ENCODE results near the gene ATPAF1.

The ATPAF1 gene

GRCh38 chr1:46650491-46650890 lies 17.7 kb downstream of the ATPAF1 start:
- no peak for DNase-seq (ENCODE audit: low read depth in 2 of 2)

GRCh38 chr1:46649764-46650163 lies 18.4 kb downstream of the ATPAF1 start:
- no peak for DNase-seq (ENCODE audit: low read depth in 2 of 2)

- no peak for DNase-seq (ENCODE audit: low read depth in 2 of 2)
These were observed 20.6 kb downstream of the ATPAF1 start for GRCh38 chr1:46647611-46648010.

DNA sequence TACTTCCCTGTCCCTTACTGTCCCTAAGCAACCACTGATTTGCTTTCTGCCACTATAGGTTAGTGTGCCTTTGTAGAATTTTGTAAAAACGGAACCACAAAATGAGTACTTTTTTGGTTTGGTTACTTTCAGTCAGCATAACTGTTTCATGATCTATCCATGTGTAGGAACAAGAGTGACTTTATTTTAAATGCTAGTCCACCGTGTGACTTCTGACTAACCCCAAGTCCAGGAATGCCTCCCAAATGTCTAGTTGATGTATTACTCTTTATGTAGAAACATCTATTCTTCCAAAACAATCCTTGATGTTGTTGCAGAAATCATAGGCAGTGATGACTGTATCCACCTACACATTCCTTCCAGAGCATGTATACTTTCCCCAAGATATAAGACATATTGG lies 21.3 kb downstream of the ATPAF1 start:
- DNase-seq (ENCODE audit: low read depth in 2 of 2), result no peak

GRCh38 chr1:46646331-46646730 lies 21.8 kb downstream of the ATPAF1 start:
- DNase-seq (ENCODE audit: low read depth in 2 of 2), result no peak

- no peak for DNase-seq (ENCODE audit: low read depth in 2 of 2)
These were observed 22.3 kb downstream of the ATPAF1 start for GRCh38 chr1:46645815-46646214.

DNA sequence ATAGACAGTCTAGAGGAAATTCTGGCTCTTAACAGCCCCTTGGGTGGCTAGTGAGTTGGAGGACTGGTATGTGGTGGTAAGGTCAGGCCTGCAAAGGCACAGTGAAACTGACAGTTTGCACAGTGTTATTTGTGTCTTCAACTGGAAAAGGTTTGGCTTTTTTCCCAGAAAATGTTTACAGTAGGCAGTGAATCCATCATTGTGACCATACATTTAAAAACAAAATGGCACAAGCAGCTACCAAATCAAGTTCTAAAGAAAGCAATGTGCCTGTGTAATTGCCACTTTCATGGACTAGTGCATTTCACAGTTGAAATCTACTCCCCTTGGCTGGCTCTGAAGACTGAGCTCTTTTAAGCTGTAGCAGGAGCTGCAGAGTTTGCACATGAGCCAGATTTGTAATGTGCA lies 24.8 kb downstream of the ATPAF1 start:
- DNase-seq (ENCODE audit: low read depth in 2 of 2), result no peak

DNA sequence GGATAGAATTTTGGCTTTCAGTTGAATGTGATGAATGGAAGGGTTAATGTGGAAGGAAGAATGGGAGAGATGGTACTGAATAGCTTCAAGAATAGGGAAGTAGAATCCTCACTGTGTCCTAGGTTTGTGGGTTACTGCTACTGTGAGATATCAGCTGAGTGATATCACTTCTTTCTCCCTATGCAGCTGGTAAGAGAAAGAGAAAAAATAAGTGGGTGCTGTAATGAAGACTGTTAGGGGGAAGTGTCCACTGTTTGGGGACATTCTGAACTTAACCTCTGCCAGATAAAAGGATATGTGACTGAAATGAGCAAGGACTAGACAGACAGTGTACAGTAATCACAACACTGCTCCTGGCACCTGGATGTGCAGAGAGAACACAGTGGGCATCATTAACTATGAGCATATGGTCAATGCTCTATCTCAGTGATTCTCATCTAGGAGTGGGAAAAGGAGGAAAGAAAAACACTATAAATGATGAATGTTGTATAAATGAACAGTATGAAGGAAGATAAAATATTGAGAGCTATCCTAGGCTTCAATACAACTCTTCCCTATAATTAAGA lies 26.0 kb downstream of the ATPAF1 start:
- DNase-seq (ENCODE audit: low read depth in 2 of 2), result no peak

- no peak for DNase-seq (ENCODE audit: low read depth in 2 of 2)
These were observed 28.6 kb downstream of the ATPAF1 start for GRCh38 chr1:46639547-46639946.

GRCh38 chr1:46638921-46639320 lies 29.2 kb downstream of the ATPAF1 start:
- DNase-seq (ENCODE audit: low read depth in 2 of 2), result no peak

DNA sequence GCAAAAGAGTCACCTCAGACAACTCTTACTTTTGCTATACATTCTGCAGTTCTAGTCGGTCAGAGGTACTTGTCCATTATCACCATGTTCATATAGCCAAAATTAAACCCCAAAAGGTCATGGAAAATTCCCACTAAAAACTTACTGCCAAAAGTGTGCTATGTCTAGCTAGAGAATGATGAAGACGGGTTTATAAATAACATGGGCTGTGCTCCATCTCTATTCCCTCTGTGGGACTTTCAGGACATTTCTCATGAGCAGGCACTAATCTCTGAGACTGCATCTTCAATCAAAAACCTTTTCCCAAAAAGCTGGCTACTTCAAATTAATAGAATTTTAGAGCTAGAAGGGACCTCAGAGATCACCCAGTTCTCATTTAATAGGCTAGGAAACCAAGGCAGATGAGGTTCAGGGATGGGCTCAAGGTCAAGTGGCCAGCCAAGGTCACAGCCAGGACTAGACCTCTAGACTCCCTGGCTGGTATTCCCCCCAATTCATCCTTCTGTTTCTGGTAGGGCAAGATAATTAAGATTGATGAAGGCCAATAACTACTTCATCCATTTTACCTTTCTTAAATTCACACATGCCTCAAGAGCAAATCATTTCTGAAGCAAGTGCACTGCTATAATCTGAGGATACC lies 30.6 kb downstream of the ATPAF1 start:
- no peak for DNase-seq (ENCODE audit: low read depth in 2 of 2)

DNA sequence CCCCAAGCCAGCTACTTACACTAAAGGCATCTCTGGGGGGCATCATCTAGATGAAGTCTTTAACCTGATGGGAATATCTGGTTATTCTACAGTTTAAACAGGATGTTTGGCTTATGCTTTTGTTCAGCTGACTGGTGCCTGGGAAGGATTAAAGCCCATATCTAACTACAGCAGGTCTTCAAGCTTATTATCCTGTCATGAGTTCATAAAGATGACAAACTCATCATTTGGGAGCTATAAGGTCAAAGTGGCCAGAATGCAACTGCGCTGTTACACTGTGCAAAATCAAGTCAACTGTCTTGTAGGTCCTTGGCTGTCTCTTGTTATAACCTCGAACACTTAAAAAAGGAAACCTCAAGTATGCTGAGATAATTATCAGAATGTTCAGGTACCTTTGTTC lies 33.0 kb downstream of the ATPAF1 start:
- DNase-seq (ENCODE audit: low read depth in 2 of 2), result no peak

DNA sequence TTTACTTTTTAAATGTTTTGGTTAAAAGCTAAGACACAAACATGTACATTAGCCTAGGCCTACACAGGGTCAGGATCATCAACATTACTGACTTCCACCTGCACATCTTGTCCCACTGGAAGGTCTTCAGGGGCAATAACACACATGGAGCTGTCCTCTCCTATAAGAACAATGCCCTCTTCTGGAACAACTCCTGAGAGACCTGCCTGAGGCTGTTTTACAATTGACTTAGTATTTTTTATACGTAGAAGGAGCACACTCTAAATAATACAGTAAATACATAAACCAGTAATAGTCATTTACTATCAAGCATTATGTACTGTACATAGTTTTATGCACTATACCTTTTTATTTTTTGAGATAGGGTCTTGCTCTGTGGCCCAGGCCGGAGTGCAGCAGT lies 37.4 kb downstream of the ATPAF1 start:
- DNase-seq (ENCODE audit: low read depth in 2 of 2), result no peak

DNA sequence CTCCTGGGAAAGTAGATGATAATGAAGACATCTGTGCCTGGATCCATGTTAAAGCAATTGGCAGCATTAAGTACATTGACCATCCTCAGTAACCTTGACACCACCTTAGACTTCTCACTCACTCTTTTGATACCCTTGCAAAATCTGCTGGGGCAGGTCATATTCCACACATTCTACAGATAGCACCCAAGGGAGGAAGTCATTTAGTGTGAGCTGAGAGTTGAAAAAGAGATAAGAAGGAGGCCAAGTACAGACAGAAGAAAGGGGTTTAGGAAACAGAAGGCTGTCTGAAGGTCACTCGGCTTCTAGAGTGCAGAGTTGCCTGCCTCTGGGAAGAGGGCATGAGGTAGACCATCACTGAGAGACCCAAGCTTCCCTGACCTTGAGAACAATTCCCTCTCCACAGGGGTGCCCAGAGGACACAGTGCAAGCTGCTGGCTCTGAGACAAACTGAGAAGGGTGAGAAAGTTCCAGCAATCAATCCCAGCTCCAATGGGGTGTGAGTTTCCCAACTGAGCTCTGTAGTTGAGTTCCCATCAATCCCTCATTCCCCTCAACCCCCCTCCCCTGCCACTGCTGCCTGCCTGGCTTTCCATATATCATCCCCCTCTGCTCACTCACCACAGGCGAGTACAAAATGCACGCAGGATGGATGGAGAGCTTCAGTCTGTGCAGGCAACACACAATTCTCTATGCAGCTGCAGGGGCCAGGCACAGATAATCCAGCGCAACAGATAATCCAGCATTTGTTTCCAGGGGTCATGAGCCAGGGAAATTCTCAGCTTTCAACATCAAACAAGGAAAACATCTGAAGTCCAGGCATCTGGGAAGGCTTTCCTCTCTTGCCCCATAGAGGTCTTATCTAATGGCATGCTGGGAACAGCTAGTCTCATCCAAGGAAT lies 44.2 kb downstream of the ATPAF1 start:
- no peak for DNase-seq (ENCODE audit: low read depth in 2 of 2)

DNA sequence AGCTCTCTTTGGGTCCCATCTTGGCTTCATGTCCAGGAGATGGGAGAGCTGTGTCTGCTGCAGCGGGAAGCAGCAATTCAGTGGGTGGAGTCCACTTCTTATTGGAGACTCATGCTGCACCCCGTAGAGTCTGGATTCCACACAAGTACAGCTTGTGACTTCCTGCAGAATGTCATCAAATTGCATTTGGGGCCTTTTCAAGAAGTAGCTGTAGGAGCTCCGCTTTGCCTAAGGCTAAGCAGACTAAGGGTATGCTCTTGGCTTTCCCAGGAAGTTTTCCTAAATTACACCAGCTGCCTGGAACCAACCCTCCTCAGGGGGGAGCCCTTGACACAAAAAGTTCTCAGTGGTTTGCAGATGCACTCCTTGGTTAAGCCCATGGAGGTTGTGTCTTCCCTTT lies 45.8 kb downstream of the ATPAF1 start:
- no peak for DNase-seq (ENCODE audit: low read depth in 2 of 2)

DNA sequence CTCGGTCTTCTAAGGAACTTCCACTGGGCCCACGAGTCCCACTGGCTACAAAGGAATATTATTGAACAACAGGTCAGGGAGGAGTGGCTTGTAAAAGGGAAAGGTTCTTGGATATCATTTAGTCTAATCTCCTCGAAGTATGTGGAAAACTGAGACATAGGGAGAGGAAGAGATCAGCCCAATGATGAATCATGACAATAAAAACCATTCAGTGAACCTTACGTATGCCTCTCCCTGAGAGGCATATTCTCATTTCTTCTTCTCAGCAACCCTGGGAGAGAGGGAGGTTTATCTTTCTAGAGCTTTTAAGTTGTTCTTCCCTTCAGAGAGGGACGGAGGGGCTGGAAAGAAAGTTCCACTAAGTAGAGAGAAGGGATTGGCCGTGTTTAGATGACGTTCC lies 46.2 kb downstream of the ATPAF1 start:
- no peak for DNase-seq (ENCODE audit: low read depth in 2 of 2)

GRCh38 chr1:46619656-46620258 lies 48.4 kb downstream of the ATPAF1 start:
- DNase-seq (ENCODE audit: low read depth in 2 of 2), result no peak

- DNase-seq (ENCODE audit: low read depth in 2 of 2), result no peak
These were observed 49.3 kb downstream of the ATPAF1 start for GRCh38 chr1:46618754-46619415.

GRCh38 chr1:46617833-46618232 lies 50.3 kb downstream of the ATPAF1 start:
- DNase-seq (ENCODE audit: low read depth in 2 of 2), result no peak

DNA sequence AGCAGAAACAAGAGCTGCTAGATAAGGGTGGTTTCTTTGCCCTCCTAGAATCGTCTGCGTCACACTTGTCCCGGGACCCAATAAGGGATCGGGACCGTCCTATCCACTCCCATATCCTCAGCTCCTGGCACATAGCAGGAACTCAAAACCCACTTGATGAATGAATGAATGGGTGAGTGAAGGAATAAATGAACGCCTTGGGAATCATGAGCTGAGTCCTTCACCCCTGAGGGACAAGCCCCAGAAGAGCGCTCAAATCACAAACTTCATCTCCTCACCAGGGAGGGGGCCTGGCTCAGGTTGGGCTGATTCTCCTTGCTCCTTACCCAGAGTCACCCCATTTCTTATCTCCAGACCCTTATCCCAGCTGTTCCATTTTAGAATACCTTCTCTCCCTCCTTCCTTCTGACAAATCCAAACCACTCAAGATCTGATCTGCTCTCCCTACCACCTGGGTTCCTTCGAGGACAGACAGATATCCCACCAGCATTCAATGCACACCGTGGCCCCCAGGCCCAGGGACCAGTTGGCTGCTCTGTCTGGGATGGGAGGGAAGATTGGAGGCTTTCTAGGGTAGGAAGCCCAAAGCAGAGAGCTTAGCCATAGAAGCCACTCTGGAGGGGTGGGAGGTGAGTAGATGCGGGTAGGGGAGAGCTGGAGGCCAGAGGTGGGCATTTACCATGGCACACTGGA lies 50.9 kb downstream of the ATPAF1 start:
- no peak for DNase-seq (ENCODE audit: low read depth in 2 of 2)
